ENCODE results near the gene ARID1B.

DNA sequence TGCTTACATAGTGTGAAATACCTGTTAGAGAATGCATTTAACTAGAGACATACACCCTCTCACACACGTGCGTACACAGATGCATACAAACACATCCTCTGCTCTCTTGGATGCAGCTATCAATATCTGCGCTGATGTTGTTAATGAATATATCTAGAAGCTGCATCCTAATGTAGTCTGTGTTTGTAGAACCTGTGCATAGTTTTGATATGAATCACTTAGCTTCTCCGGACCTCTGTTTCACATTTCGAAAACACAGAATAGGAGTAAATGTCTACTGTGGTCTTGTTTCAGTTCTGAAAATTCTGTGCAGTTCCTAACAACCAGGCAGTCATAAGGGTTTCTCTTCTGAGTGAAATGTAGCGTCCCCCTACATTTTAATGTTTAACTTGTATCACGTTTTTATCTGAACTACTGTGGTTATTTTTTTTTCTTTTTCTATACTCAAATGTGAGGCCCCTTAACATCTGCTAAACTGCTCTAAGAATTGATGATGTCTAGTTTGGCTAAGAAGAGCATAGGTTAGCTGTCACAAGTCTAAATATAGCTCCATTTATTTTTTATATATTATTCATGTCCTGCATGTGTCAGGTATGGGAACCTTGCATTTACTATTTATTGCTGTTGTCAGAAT, 291.6 kb downstream of the ARID1B start:
- TF ChIP-seq, protein P1, sequence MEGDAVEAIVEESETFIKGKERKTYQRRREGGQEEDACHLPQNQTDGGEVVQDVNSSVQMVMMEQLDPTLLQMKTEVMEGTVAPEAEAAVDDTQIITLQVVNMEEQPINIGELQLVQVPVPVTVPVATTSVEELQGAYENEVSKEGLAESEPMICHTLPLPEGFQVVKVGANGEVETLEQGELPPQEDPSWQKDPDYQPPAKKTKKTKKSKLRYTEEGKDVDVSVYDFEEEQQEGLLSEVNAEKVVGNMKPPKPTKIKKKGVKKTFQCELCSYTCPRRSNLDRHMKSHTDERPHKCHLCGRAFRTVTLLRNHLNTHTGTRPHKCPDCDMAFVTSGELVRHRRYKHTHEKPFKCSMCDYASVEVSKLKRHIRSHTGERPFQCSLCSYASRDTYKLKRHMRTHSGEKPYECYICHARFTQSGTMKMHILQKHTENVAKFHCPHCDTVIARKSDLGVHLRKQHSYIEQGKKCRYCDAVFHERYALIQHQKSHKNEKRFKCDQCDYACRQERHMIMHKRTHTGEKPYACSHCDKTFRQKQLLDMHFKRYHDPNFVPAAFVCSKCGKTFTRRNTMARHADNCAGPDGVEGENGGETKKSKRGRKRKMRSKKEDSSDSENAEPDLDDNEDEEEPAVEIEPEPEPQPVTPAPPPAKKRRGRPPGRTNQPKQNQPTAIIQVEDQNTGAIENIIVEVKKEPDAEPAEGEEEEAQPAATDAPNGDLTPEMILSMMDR (IDR thresholded peaks at IDR 0.05) = no peak
- TF ChIP-seq POLR2A (IDR thresholded peaks at IDR 0.05) = no peak
- TF ChIP-seq POLR2AphosphoS5 (IDR thresholded peaks at IDR 0.05) = no peak

Measured in prostate gland (tissue), 2 donors.